Small intestine (tissue), 7 donors: ENCODE measurements around the gene PRKCB. TPM values are rescaled to one million over a fixed set of nuclear protein-coding genes. Genes with fewer than 3 reads are reported as not detected.
"Not testable (repeated sequence)": the region's sequence is repeated elsewhere in the genome, so short reads cannot be mapped to it uniquely, and the experiment has no call there.

Experiments
- DNase-seq, 2 donors: peaks; one replicate each; pipeline versions ENCODE4 v3.0.0 to v3.0.0-alpha.2; 2013
- FAIRE-seq: peaks from 2 replicates; lab custom pipeline; 2012; peaks lifted over from hg19 to GRCh38; lab: Jason Lieb, UNC
- H3K27ac ChIP-seq, 3 donors: one replicate each; pipeline ENCODE4 v1.5.1; 2013; ENCODE audit warnings: low read length in 2 of 3, mild to moderate bottlenecking in 2 of 3, control low read depth in 1 of 3, inconsistent platforms in 1 of 3, low read depth in 1 of 3, moderate library complexity in 1 of 3
- H3K27me3 ChIP-seq, 3 donors: one replicate each; pipeline ENCODE4 v1.6.1; 2013; ENCODE audit warnings: low read length in 3 of 3, inconsistent platforms in 1 of 3; ENCODE audit not compliant: control insufficient read depth in 3 of 3, insufficient read depth in 3 of 3
- H3K36me3 ChIP-seq, 3 donors: one replicate each; pipeline ENCODE4 v1.6.1; 2013; ENCODE audit warnings: low read length in 3 of 3, inconsistent platforms in 1 of 3, low read depth in 1 of 3, mild to moderate bottlenecking in 1 of 3, moderate library complexity in 1 of 3; ENCODE audit not compliant: control insufficient read depth in 3 of 3, insufficient read depth in 2 of 3
- H3K4me1 ChIP-seq, 3 donors: one replicate each; pipeline ENCODE4 v1.6.1; 2013; ENCODE audit warnings: low read length in 2 of 3, inconsistent platforms in 1 of 3, low read depth in 1 of 3, mild to moderate bottlenecking in 1 of 3, moderate library complexity in 1 of 3; ENCODE audit not compliant: control insufficient read depth in 3 of 3, insufficient read depth in 2 of 3
- H3K4me3 ChIP-seq, 3 donors: one replicate each; pipeline ENCODE4 v1.5.1; 2013; ENCODE audit warnings: low read length in 3 of 3, control low read depth in 1 of 3, inconsistent platforms in 1 of 3, low read depth in 1 of 3, mild to moderate bottlenecking in 1 of 3, moderate library complexity in 1 of 3
- H3K9me3 ChIP-seq, 2 donors: one replicate each; pipeline ENCODE4 v1.6.1; 2013; ENCODE audit warnings: low read depth in 1 of 2, low read length in 1 of 2; ENCODE audit not compliant: control insufficient read depth in 2 of 2, insufficient read depth in 1 of 2
- WGBS, 3 donors: extraction: QIAGEN DNeasy Blood & Tissue Kit; methylation state at CpG; one replicate each; pipeline ENCODE4 v1.1.7; 2013; 5-methylcytosine and 5-hydroxymethylcytosine counted together
- polyA plus RNA-seq, 4 donors: library from polyadenylated mRNA; stranded (reverse) in 3 of 4; unstranded in 1 of 4; fragments of 200-250 nt in 3 of 4; fragments of 120-200 nt in 1 of 4; gene quantifications; one replicate each; pipeline versions ENCODE4 v1.2.1 to v1.2.3, GENCODE V29; 2013
- donor health status: healthy with polysubstance abuse.
- donor health status: control.
- donor health status: control.
- donor health status: Bipolar disorder and iron deficiency.
- donor health status: healthy.

PRKCB gene
- polyA plus RNA-seq, 4 donors: 2.3 to 5.1 (median 2.8) TPM

- Histone ChIP-seq H3K27ac (no peak overlapping the region), H3K27me3 (no peaks in the 10 kb centered on the region), H3K4me1 (no peaks in the 10 kb centered on the region), H3K9me3 (no peaks in the 10 kb centered on the region), H3K4me3 (no peak overlapping the region), H3K36me3 (no peaks in the 10 kb centered on the region)
- FAIRE-seq: no peak
- peak; percentile 15 to 59 for DNase-seq
Measured at GRCh38 chr16:24011237-24011636, 175.5 kb downstream of the PRKCB start.

GRCh38 chr16:24013054-24013636 lies 177.4 kb downstream of the PRKCB start:
- H3K9me3 ChIP-seq: no peaks in the 10 kb centered on the region
- no peak overlapping the region for H3K4me3 ChIP-seq
- H3K27ac ChIP-seq: no peak overlapping the region
- WGBS, 3 donors: 77 to 83% (median 78%) methylated on average over 5 of the region's 5 CpGs
- DNase-seq (no peak), FAIRE-seq (no peak)
- no peaks in the 10 kb centered on the region for H3K4me1 ChIP-seq
- no peaks in the 10 kb centered on the region for H3K36me3 ChIP-seq
- H3K27me3 ChIP-seq: no peaks in the 10 kb centered on the region

GRCh38 chr16:24013864-24014645 lies 178.3 kb downstream of the PRKCB start:
- DNase-seq (peak; percentile 6 to 54), FAIRE-seq (no peak)
- Histone ChIP-seq H3K9me3 (no peaks in the 10 kb centered on the region), H3K27ac (peak overlapping the region in 1 of 3 donors; percentile 41), H3K36me3 (no peaks in the 10 kb centered on the region), H3K4me1 (no peaks in the 10 kb centered on the region), H3K27me3 (no peaks in the 10 kb centered on the region), H3K4me3 (no peak overlapping the region)
- WGBS, 3 donors: 23 to 29% (median 24%) methylated on average over 9 of the region's 9 CpGs

- H3K9me3 ChIP-seq, H3K4me3 ChIP-seq, H3K4me1 ChIP-seq, H3K36me3 ChIP-seq, DNase-seq, FAIRE-seq, H3K27me3 ChIP-seq, H3K27ac ChIP-seq: not testable (repeated sequence)
- 84 to 88% (median 85%) methylated on average over 7 of the region's 7 CpGs for WGBS, 3 donors
Measured at GRCh38 chr16:24014955-24015354, 179.2 kb downstream of the PRKCB start.

- Histone ChIP-seq H3K9me3 (no peaks in the 10 kb centered on the region), H3K27me3 (no peaks in the 10 kb centered on the region), H3K36me3 (no peaks in the 10 kb centered on the region), H3K4me1 (no peaks in the 10 kb centered on the region), H3K27ac (no peak overlapping the region), H3K4me3 (no peak overlapping the region)
- WGBS, 3 donors: 50 to 62% (median 57%) methylated on average over 5 of the region's 5 CpGs
- DNase-seq (no peak), FAIRE-seq (no peak)
Measured at GRCh38 chr16:24015923-24016322, 180.1 kb downstream of the PRKCB start.

- no peaks in the 10 kb centered on the region for H3K9me3 ChIP-seq
- H3K4me1 ChIP-seq: no peaks in the 10 kb centered on the region
- no peak overlapping the region for H3K27ac ChIP-seq
- no peaks in the 10 kb centered on the region for H3K36me3 ChIP-seq
- no peaks in the 10 kb centered on the region for H3K27me3 ChIP-seq
- FAIRE-seq: no peak
- 80 to 88% (median 86%) methylated on average over 7 of the region's 7 CpGs for WGBS, 3 donors
- DNase-seq: no peak
- no peak overlapping the region for H3K4me3 ChIP-seq
Measured at GRCh38 chr16:24018485-24018884, 182.7 kb downstream of the PRKCB start.

- no peaks in the 10 kb centered on the region for H3K27me3 ChIP-seq
- no peaks in the 10 kb centered on the region for H3K4me1 ChIP-seq
- no peak for FAIRE-seq
- no peak overlapping the region for H3K27ac ChIP-seq
- H3K4me3 ChIP-seq: no peak overlapping the region
- 81 to 83% (median 83%) methylated on average over 3 of the region's 3 CpGs for WGBS, 3 donors
- H3K36me3 ChIP-seq: no peaks in the 10 kb centered on the region
- no peak for DNase-seq
- no peaks in the 10 kb centered on the region for H3K9me3 ChIP-seq
Measured at GRCh38 chr16:24022797-24023196, 187.0 kb downstream of the PRKCB start.

- no peak overlapping the region for H3K27ac ChIP-seq
- no peaks in the 10 kb centered on the region for H3K9me3 ChIP-seq
- no peak for FAIRE-seq
- no peaks in the 10 kb centered on the region for H3K27me3 ChIP-seq
- no peak overlapping the region for H3K4me3 ChIP-seq
- no peaks in the 10 kb centered on the region for H3K4me1 ChIP-seq
- no peak for DNase-seq
- WGBS, 3 donors: 77 to 87% (median 77%) methylated on average over 6 of the region's 6 CpGs
- no peaks in the 10 kb centered on the region for H3K36me3 ChIP-seq
Measured at GRCh38 chr16:24023621-24024020, 187.8 kb downstream of the PRKCB start.
